GM06990 (cell line): ENCODE results near the gene ZCCHC17.

Experiments
- DNase-seq: peaks from one replicate; pipeline ENCODE4 v3.0.0-alpha.2; 2011; ENCODE audit not compliant: insufficient read length; ENCODE audit errors: extremely low read depth
- H3K27me3 ChIP-seq: replicated peaks from 2 replicates; pipeline ENCODE4 v1.6.0; 2011; ENCODE audit warnings: low read length; ENCODE audit not compliant: control insufficient read depth, insufficient read depth
- H3K36me3 ChIP-seq: 2 replicates; pipeline ENCODE4 v1.5.1; 2011; ENCODE audit warnings: low read length; ENCODE audit not compliant: control insufficient read depth, insufficient read depth
- H3K4me3 ChIP-seq: replicated peaks from 2 replicates; pipeline ENCODE4 v1.5.1; 2011; ENCODE audit warnings: low read depth, mild to moderate bottlenecking, control low read depth, low read length
- CTCF ChIP-seq: IDR thresholded peaks from 2 replicates; pipeline ENCODE4 v1.5.1; 2011; ENCODE audit warnings: low read length, control low read depth, mild to moderate bottlenecking, inconsistent platforms; ENCODE audit not compliant: insufficient read depth, poor library complexity, severe bottlenecking

ZCCHC17 gene, protein sequence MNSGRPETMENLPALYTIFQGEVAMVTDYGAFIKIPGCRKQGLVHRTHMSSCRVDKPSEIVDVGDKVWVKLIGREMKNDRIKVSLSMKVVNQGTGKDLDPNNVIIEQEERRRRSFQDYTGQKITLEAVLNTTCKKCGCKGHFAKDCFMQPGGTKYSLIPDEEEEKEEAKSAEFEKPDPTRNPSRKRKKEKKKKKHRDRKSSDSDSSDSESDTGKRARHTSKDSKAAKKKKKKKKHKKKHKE

DNA sequence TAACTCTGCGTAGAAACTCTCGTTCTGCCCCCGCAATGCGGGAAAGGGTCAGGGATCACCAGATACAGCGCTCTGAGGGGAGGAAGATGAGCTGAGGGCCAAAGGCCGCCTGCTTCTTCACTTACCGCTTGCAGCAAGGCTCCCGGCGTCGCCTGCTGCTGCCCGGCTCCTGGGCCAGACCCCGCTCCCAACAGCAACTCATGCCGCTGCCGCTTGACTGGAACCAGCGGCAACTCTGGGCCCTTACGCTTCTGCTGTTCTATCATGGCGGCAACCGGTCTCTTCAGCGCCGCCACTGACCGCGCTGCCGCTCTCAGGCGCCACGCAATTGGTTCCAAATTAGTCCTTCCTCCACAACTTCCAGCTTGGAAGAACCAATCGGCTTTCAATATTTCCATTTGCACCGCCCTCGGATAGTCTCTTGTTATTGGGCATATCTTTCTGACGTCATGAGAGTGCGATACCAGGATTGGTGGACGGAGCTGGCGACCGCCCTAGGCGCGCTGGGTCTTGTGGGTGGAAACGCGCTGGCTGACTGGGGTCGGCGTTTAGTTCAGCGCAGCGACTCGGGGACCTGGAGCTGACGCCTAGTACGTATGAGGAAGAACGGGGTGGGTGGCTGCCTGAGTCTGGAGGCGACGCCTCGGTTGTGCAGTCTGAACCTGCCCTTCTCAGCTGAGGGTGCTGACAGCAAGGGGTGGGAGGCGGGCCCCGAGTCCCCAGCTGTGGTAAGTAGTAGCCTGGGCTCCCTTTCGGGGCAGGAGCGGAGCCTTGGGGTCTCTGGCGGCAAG lies at the start of gene ZCCHC17, which contains the start of gene SNRNP40:
ZCCHC17 (plus strand) TSS at position 547 of the 791 bp plus-strand sequence. CDS start 13,067 bp downstream, outside the sequence.
SNRNP40 (minus strand) TSS at position 303 of the 791 bp plus-strand sequence; CDS start at position 266, 37 bp downstream.
- DNase-seq = peak; percentile 96
- H3K36me3 ChIP-seq = peaks cover 7% of the 10 kb centered on the region
- H3K27me3 ChIP-seq = no peaks in the 10 kb centered on the region
- TF ChIP-seq CTCF = no peak
- peak within 1 kb of the TSS; percentile 83 for H3K4me3 ChIP-seq

DNA sequence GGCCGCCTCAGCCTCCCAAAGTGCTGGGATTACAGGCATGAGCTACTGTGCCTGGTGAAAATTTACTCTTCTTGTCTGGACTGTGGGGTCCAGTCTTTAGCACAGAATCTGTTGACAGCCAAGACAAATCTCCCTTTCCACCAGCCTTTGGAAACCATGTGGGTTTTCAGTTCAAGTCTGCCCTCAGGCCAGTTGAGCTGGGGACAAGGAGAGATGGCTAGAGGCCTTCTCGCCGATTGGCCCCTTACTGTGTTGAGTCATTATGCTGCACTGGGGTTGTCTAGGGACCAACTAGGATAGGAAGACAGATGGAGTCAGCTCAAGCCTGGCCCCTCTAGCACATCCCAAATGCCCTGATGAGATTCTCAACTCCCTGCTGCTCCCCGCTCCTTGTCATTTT lies 48.6 kb upstream of the ZCCHC17 start:
- TF ChIP-seq CTCF = no peak
- no peaks in the 10 kb centered on the region for H3K27me3 ChIP-seq
- H3K36me3 ChIP-seq = no peaks in the 10 kb centered on the region
- no peak for DNase-seq
- H3K4me3 ChIP-seq = no peak overlapping the region

DNA sequence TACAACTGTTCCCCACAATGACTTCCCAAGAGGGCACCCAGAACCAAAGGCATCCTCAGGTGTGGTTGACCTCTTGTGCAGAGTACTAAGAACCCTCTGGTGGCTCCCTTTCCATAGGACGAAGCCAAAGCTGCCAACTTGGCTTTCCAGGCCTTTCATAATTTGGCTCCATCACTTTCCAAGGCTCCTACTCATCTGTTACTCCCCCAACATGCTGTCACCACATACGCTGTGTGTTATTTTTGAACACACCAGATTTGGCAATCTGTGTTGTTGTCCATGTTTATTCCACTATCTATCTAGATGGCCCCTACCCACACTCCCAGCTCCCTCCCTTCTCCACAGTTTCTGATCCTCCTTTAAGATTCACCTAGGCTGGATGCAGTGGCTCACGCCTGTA lies 47.0 kb upstream of the ZCCHC17 start:
- DNase-seq = no peak
- Histone ChIP-seq H3K4me3 (no peak overlapping the region), H3K27me3 (no peaks in the 10 kb centered on the region), H3K36me3 (no peaks in the 10 kb centered on the region)
- TF ChIP-seq CTCF = no peak

- H3K36me3 ChIP-seq = peaks cover 10% of the 10 kb centered on the region
- no peak for DNase-seq
- no peaks in the 10 kb centered on the region for H3K27me3 ChIP-seq
- H3K4me3 ChIP-seq = no peak overlapping the region
- TF ChIP-seq CTCF = no peak
These were observed 39.6 kb upstream of the ZCCHC17 start for GRCh38 chr1:31257213-31257612.

DNA sequence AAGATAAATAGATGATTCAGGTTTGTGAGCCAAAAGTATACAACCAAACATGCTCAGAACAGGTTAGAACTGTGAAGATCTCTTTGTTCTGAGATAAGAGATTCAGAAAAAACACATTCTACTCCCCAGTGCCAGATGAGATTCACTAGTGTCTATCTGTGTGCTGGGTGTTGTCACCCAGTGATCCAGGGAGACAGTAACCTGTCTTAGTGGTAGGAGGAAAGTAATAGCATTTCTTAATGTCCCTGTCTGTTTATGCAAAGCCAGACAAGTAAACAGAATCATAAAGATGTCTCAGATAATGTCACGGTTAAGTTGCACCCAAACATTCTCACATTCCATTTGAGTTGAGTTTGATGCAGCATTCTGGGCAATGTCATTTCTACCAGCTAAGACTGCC lies 38.3 kb upstream of the ZCCHC17 start:
- H3K27me3 ChIP-seq = no peaks in the 10 kb centered on the region
- DNase-seq = no peak
- no peak overlapping the region for H3K4me3 ChIP-seq
- no peak for TF ChIP-seq CTCF
- H3K36me3 ChIP-seq = peaks cover 10% of the 10 kb centered on the region
